CD4-positive, alpha-beta T cell (primary cell): ENCODE data around the gene C13orf42. TPM values are rescaled to one million over a fixed set of nuclear protein-coding genes. Genes with fewer than 3 reads are reported as not detected.

ENCODE experiments used
- ATAC-seq: fragments of 200-7000 bp; cut with Tn5 transposase; one replicate; pipeline ENCODE4 v1.10.0; 2022; ENCODE audit warnings: mild to moderate bottlenecking; ENCODE audit not compliant: poor library complexity
- CTCF ChIA-PET: fragments of 350-600 bp; sonication (Branson Sonifier 250); formaldehyde crosslinking; loops from one replicate; lab custom pipeline; 2021; ENCODE audit warnings: antibody characterized with exemption, inconsistent platforms; lab: Charles Lee
- POLR2A ChIA-PET: fragments of 350-600 bp; sonication (Branson Sonifier 250); formaldehyde crosslinking; loops from one replicate; lab custom pipeline; 2021; ENCODE audit warnings: antibody characterized with exemption, inconsistent platforms; lab: Charles Lee
- DNase-seq, 14 experiments: peaks; one replicate each; pipeline ENCODE4 v3.0.0-alpha.2; 2013 to 2020; ENCODE audit warnings: mixed read lengths in 2 of 14
- H3K27ac ChIP-seq, 2 donors: one replicate each; pipeline versions ENCODE4 v1.5.1 to v1.7.0; 2013; ENCODE audit warnings: low read length in 2 of 2, low read depth in 1 of 2, mild to moderate bottlenecking in 1 of 2
- H3K27me3 ChIP-seq, 2 experiments: 1 replicate in 1 of 2; 2 replicates in 1 of 2; pipeline versions ENCODE4 v1.6.1 to v1.7.0; 2013; ENCODE audit warnings: low read length in 2 of 2, control low read depth in 1 of 2, mild to moderate bottlenecking in 1 of 2, moderate library complexity in 1 of 2; ENCODE audit not compliant: insufficient read depth in 2 of 2, control insufficient read depth in 1 of 2
- H3K36me3 ChIP-seq: one replicate; pipeline ENCODE4 v1.6.1; 2013; ENCODE audit warnings: low read length, control low read depth; ENCODE audit not compliant: insufficient read depth
- H3K4me1 ChIP-seq: one replicate; pipeline ENCODE4 v1.6.1; 2013; ENCODE audit warnings: low read length, control low read depth; ENCODE audit not compliant: insufficient read depth
- H3K4me3 ChIP-seq: one replicate; pipeline ENCODE4 v1.5.1; 2013; ENCODE audit warnings: mild to moderate bottlenecking, low read length, moderate library complexity
- H3K9me3 ChIP-seq, 2 experiments: 1 replicate in 1 of 2; 2 replicates in 1 of 2; pipeline versions ENCODE4 v1.6.1 to v1.7.0; 2013; ENCODE audit warnings: low read length in 2 of 2, mild to moderate bottlenecking in 2 of 2, control low read depth in 1 of 2, moderate library complexity in 1 of 2; ENCODE audit not compliant: control insufficient read depth in 1 of 2, insufficient read depth in 1 of 2
- H3K27ac Mint-ChIP-seq: one replicate; pipeline ENCODE4 v1.8.0; 2020; ENCODE audit warnings: mixed read lengths
- H3K27me3 Mint-ChIP-seq: one replicate; pipeline ENCODE4 v1.8.0; 2021; ENCODE audit warnings: mixed read lengths
- H3K36me3 Mint-ChIP-seq: one replicate; pipeline ENCODE4 v1.8.0; 2021; ENCODE audit warnings: low read depth, mixed read lengths
- H3K4me1 Mint-ChIP-seq: one replicate; pipeline ENCODE4 v1.8.0; 2021; ENCODE audit warnings: low read depth, mixed read lengths
- H3K4me3 Mint-ChIP-seq: one replicate; pipeline ENCODE4 v1.8.0; 2020; ENCODE audit warnings: mild to moderate bottlenecking, mixed read lengths
- H3K9me3 Mint-ChIP-seq: one replicate; pipeline ENCODE4 v1.8.0; 2020; ENCODE audit warnings: mixed read lengths
- CTCF ChIP-seq: fragments of 200-600 bp; IDR thresholded peaks from one replicate; pipeline ENCODE4 v1.8.0; 2022; ENCODE audit warnings: antibody characterized with exemption, mild to moderate bottlenecking
- intact Hi-C, 2 experiments: fragments of 100-400 bp; cut with DNase I in 1 of 2; cut with micrococcal nuclease in 1 of 2; formaldehyde crosslinking; loops; one replicate each; pipeline versions ENCODE4 v1.15.1 to v1.9.0; 2023 to 2025; cut with DNase I, micrococcal nuclease
- total RNA-seq, 174 experiments: library from RNA in 2 of 174; stranded (reverse) in 2 of 174; gene quantifications; one replicate each; pipeline ENCODE4 v1.2.3 and lab custom pipeline; 2021 to 2026

The C13orf42 gene
- total RNA-seq, 2 experiments from 2014 or later = not detected

GRCh38 chr13:51147732-51148131, 36.7 kb upstream of the C13orf42 start:
- no peaks in the 10 kb centered on the region for H3K36me3 ChIP-seq
- intact Hi-C loops = no loop called here

GRCh38 chr13:51146667-51147066, 35.6 kb upstream of the C13orf42 start:
- no peak for TF ChIP-seq CTCF
- ChIA-PET CTCF (no interaction called here), POLR2A (no interaction called here)
- Histone ChIP-seq H3K9me3 (peaks cover 9% of the 10 kb centered on the region in 2 experiments), H3K27me3 (peaks cover 0 to 7% of the 10 kb centered on the region in 2 experiments), H3K27ac (no peak overlapping the region), H3K4me1 (no peaks in the 10 kb centered on the region), H3K4me3 (no peak overlapping the region), H3K36me3 (no peaks in the 10 kb centered on the region)
- no peaks in the 10 kb centered on the region for H3K9me3 Mint-ChIP-seq
- no peak for DNase-seq
- no peak overlapping the region for H3K27ac Mint-ChIP-seq
- H3K4me1 Mint-ChIP-seq = no peaks in the 10 kb centered on the region
- H3K36me3 Mint-ChIP-seq = no peaks in the 10 kb centered on the region
- no peak overlapping the region for H3K4me3 Mint-ChIP-seq
- peaks cover 15% of the 10 kb centered on the region for H3K27me3 Mint-ChIP-seq
- intact Hi-C loops = no loop called here
- no peak for ATAC-seq

More at GRCh38 chr13:51147732-51148131, 36.7 kb upstream of the C13orf42 start:
- Mint-ChIP-seq H3K27ac (peak overlapping the region; percentile 47), H3K36me3 (no peaks in the 10 kb centered on the region), H3K27me3 (peaks cover 15% of the 10 kb centered on the region), H3K4me1 (no peaks in the 10 kb centered on the region), H3K4me3 (no peak overlapping the region), H3K9me3 (no peaks in the 10 kb centered on the region)
- CTCF ChIA-PET = no interaction called here
- TF ChIP-seq CTCF = no peak
- Histone ChIP-seq H3K9me3 (peaks cover 9% of the 10 kb centered on the region in 2 experiments), H3K4me1 (no peaks in the 10 kb centered on the region), H3K27ac (no peak overlapping the region), H3K4me3 (no peak overlapping the region), H3K27me3 (peaks cover 0 to 7% of the 10 kb centered on the region in 2 experiments)
- DNase-seq (no peak), ATAC-seq (no peak)
- POLR2A ChIA-PET = no interaction called here

GRCh38 chr13:51137250-51137649, 26.2 kb upstream of the C13orf42 start:
- peaks cover 14% of the 10 kb centered on the region for H3K27me3 Mint-ChIP-seq
- DNase-seq = no peak
- peaks cover 0 to 5% of the 10 kb centered on the region in 2 experiments for H3K27me3 ChIP-seq
- no peaks in the 10 kb centered on the region for H3K36me3 ChIP-seq
- no peaks in the 10 kb centered on the region for H3K9me3 Mint-ChIP-seq
- CTCF ChIA-PET = no interaction called here
- no peaks in the 10 kb centered on the region for H3K36me3 Mint-ChIP-seq
- no peaks in the 10 kb centered on the region for H3K4me1 ChIP-seq
- no peak for ATAC-seq
- TF ChIP-seq CTCF = no peak
- H3K4me3 ChIP-seq = no peak overlapping the region
- no peak overlapping the region for H3K27ac Mint-ChIP-seq
- POLR2A ChIA-PET = no interaction called here
- no peaks in the 10 kb centered on the region for H3K4me1 Mint-ChIP-seq
- intact Hi-C loops = no loop called here
- peaks cover 0 to under 1% of the 10 kb centered on the region in 2 experiments for H3K9me3 ChIP-seq
- H3K27ac ChIP-seq = no peak overlapping the region
- H3K4me3 Mint-ChIP-seq = no peak overlapping the region
